H9 (cell line): ENCODE results near the gene PTPN11. TPM values are rescaled to one million over a fixed set of nuclear protein-coding genes. Genes with fewer than 3 reads are reported as not detected.

ENCODE experiments used
- DNase-seq: peaks from one replicate; pipeline ENCODE4 v3.0.0-alpha.2; 2017
- H2AFZ ChIP-seq: one replicate; pipeline ENCODE4 v1.6.1; 2013; ENCODE audit warnings: mild to moderate bottlenecking, low read length, control low read depth, moderate library complexity
- H2AK5ac ChIP-seq: 2 replicates; pipeline ENCODE4 v1.6.1; 2013; ENCODE audit warnings: low read length, control low read depth, mixed read lengths; ENCODE audit not compliant: insufficient read length
- H2BK120ac ChIP-seq: one replicate; pipeline ENCODE4 v1.6.1; 2013; ENCODE audit warnings: low read depth, mild to moderate bottlenecking, low read length, control low read depth, inconsistent platforms; ENCODE audit not compliant: poor library complexity, severe bottlenecking
- H2BK12ac ChIP-seq: 2 replicates; pipeline ENCODE4 v1.6.1; 2013; ENCODE audit warnings: low read length, control low read depth, mixed read lengths, low read depth; ENCODE audit not compliant: insufficient read length
- H2BK15ac ChIP-seq: 2 replicates; pipeline ENCODE4 v1.6.1; 2013; ENCODE audit warnings: low read depth, low read length, control low read depth
- H2BK20ac ChIP-seq: one replicate; pipeline ENCODE4 v1.6.1; 2013; ENCODE audit warnings: low read depth, mild to moderate bottlenecking, low read length, control low read depth, inconsistent platforms; ENCODE audit not compliant: poor library complexity, severe bottlenecking
- H2BK5ac ChIP-seq: 2 replicates; pipeline ENCODE4 v1.6.1; 2013; ENCODE audit warnings: low read length, control low read depth, mixed read lengths; ENCODE audit not compliant: insufficient read length
- H3K14ac ChIP-seq: 2 replicates; pipeline ENCODE4 v1.6.1; 2013; ENCODE audit warnings: low read length, control low read depth; ENCODE audit not compliant: insufficient read depth
- H3K18ac ChIP-seq: 2 replicates; pipeline ENCODE4 v1.6.1; 2013; ENCODE audit warnings: low read depth, mild to moderate bottlenecking, mixed read lengths, low read length, control low read depth; ENCODE audit not compliant: insufficient read length
- H3K23ac ChIP-seq: 2 replicates; pipeline ENCODE4 v1.6.1; 2013; ENCODE audit warnings: low read length, control low read depth, mixed read lengths, low read depth; ENCODE audit not compliant: insufficient read length
- H3K23me2 ChIP-seq: 2 replicates; pipeline ENCODE4 v1.6.1; 2013; ENCODE audit warnings: low read depth, mild to moderate bottlenecking, mixed read lengths, low read length, control low read depth; ENCODE audit not compliant: insufficient read length, poor library complexity, severe bottlenecking
- H3K27ac ChIP-seq: 2 replicates; pipeline ENCODE4 v1.5.1; 2013; ENCODE audit warnings: low read length, control low read depth, mixed read lengths, low read depth; ENCODE audit not compliant: insufficient read length
- H3K27me3 ChIP-seq: 2 replicates; pipeline ENCODE4 v1.6.1; 2013; ENCODE audit warnings: low read length, control low read depth, inconsistent platforms; ENCODE audit not compliant: insufficient read depth
- H3K4ac ChIP-seq: 2 replicates; pipeline ENCODE4 v1.6.1; 2013; ENCODE audit warnings: low read depth, mild to moderate bottlenecking, control low read depth, inconsistent platforms, low read length, moderate library complexity
- H3K4me1 ChIP-seq: 2 replicates; pipeline ENCODE4 v1.6.1; 2013; ENCODE audit warnings: low read length, control low read depth, inconsistent platforms; ENCODE audit not compliant: insufficient read depth
- H3K4me2 ChIP-seq: 2 replicates; pipeline ENCODE4 v1.6.1; 2013; ENCODE audit warnings: low read length, control low read depth, mixed read lengths; ENCODE audit not compliant: insufficient read length, insufficient read depth
- H3K56ac ChIP-seq: 2 replicates; pipeline ENCODE4 v1.6.1; 2013; ENCODE audit warnings: low read depth, mild to moderate bottlenecking, mixed read lengths, low read length, control low read depth; ENCODE audit not compliant: insufficient read length
- H3K79me1 ChIP-seq: 2 replicates; pipeline ENCODE4 v1.6.1; 2013; ENCODE audit warnings: low read depth, mild to moderate bottlenecking, moderate library complexity, low read length, control low read depth, inconsistent platforms; ENCODE audit not compliant: insufficient read depth, poor library complexity, severe bottlenecking
- H3K79me2 ChIP-seq: 2 replicates; pipeline ENCODE4 v1.6.1; 2013; ENCODE audit warnings: low read length, control low read depth, inconsistent platforms; ENCODE audit not compliant: insufficient read depth
- H3K9ac ChIP-seq: 2 replicates; pipeline ENCODE4 v1.6.1; 2013; ENCODE audit warnings: low read length, control low read depth, mixed read lengths; ENCODE audit not compliant: insufficient read length; ENCODE audit errors: extremely low read depth
- H3K9me3 ChIP-seq: one replicate; pipeline ENCODE4 v1.6.1; 2013; ENCODE audit warnings: low read depth, low read length, inconsistent platforms; ENCODE audit not compliant: control insufficient read depth
- H3T11ph ChIP-seq: one replicate; pipeline ENCODE4 v1.6.1; 2013; ENCODE audit warnings: mild to moderate bottlenecking, low read length, control low read depth, inconsistent platforms
- H4K20me1 ChIP-seq: one replicate; pipeline ENCODE4 v1.6.1; 2013; ENCODE audit not compliant: control insufficient read depth, insufficient read length, insufficient read depth
- H4K5ac ChIP-seq: 2 replicates; pipeline ENCODE4 v1.6.1; 2013; ENCODE audit warnings: low read depth, mild to moderate bottlenecking, mixed read lengths, low read length, control low read depth; ENCODE audit not compliant: insufficient read length
- H4K8ac ChIP-seq: replicated peaks from 2 replicates; pipeline ENCODE4 v1.6.1; 2013; ENCODE audit warnings: low read length, control low read depth, mixed read lengths, low read depth; ENCODE audit not compliant: insufficient read length
- H4K91ac ChIP-seq: 2 replicates; pipeline ENCODE4 v1.6.1; 2013; ENCODE audit warnings: low read depth, mild to moderate bottlenecking, moderate library complexity, mixed read lengths, low read length, control low read depth; ENCODE audit not compliant: insufficient read length
- H3K27ac Mint-ChIP-seq, 3 experiments: 2 replicates in 2 of 3; 3 replicates in 1 of 3; pipeline ENCODE4 v1.8.0; 2020 to 2021; ENCODE audit warnings: mixed read lengths in 3 of 3, mild to moderate bottlenecking in 1 of 3, moderate library complexity in 1 of 3
- H3K27me3 Mint-ChIP-seq: 2 replicates; pipeline ENCODE4 v1.8.0; 2021; ENCODE audit warnings: low read depth, mild to moderate bottlenecking, moderate library complexity, mixed read lengths
- H3K36me3 Mint-ChIP-seq, 3 experiments: 2 replicates in 2 of 3; 3 replicates in 1 of 3; pipeline ENCODE4 v1.8.0; 2020 to 2021; ENCODE audit warnings: low read depth in 3 of 3, mixed read lengths in 3 of 3; ENCODE audit not compliant: insufficient read depth in 1 of 3
- H3K4me1 Mint-ChIP-seq, 2 experiments: 2 replicates each; pipeline ENCODE4 v1.8.0; 2020; ENCODE audit warnings: mixed read lengths in 2 of 2
- H3K4me3 Mint-ChIP-seq, 2 experiments: 2 replicates in 1 of 2; 3 replicates in 1 of 2; pipeline ENCODE4 v1.8.0; 2020 to 2021; ENCODE audit warnings: mild to moderate bottlenecking in 2 of 2, mixed read lengths in 2 of 2, moderate library complexity in 1 of 2
- H3K9me3 Mint-ChIP-seq, 2 experiments: 2 replicates in 1 of 2; 3 replicates in 1 of 2; pipeline ENCODE4 v1.8.0; 2020; ENCODE audit warnings: mild to moderate bottlenecking in 2 of 2, mixed read lengths in 2 of 2, moderate library complexity in 1 of 2
- CTCF ChIP-seq: fragments of 200-600 bp; sonication (generic); conservative IDR thresholded peaks from 3 replicates; pipeline ENCODE4 v1.8.0; 2021; ENCODE audit warnings: antibody characterized with exemption, mild to moderate bottlenecking
- WGBS: extraction: QIAGEN DNeasy Blood & Tissue Kit; methylation state at CpG from one replicate; pipeline ENCODE4 v1.1.7; 2013; ENCODE audit warnings: missing lambda C conversion rate, low lambda C conversion rate, mixed read lengths; ENCODE audit not compliant: insufficient read length; ENCODE audit errors: extremely low coverage; 5-methylcytosine and 5-hydroxymethylcytosine counted together
- total RNA-seq: library from RNA; stranded (reverse); gene quantifications from 2 replicates; pipeline ENCODE4 v1.2.1, GENCODE V29; 2021

PTPN11 gene
- total RNA-seq, 1 experiment from 2014 or later, result 112 TPM

GRCh38 chr12:112401054-112401453 is 17.7 kb upstream of the PTPN11 start:
- WGBS, result no CpG with 5 or more reads among the region's 5 CpGs
- no peak overlapping the region for H3K27ac ChIP-seq
- no peak overlapping the region for H2BK15ac ChIP-seq
- Mint-ChIP-seq H3K27ac (no peak overlapping the region), H3K4me3 (no peak overlapping the region), H3K9me3 (no peaks in the 10 kb centered on the region), H3K36me3 (peaks cover 14 to 26% (median 18%) of the 10 kb centered on the region in 3 experiments), H3K4me1 (no peaks in the 10 kb centered on the region), H3K27me3 (no peaks in the 10 kb centered on the region; the same call in 1 of the 2 replicates)
- H3K9me3 ChIP-seq, result no peaks in the 10 kb centered on the region
- H3K56ac ChIP-seq, result no peak overlapping the region
- TF ChIP-seq CTCF, result no peak
- H2BK5ac ChIP-seq, result no peak overlapping the region
- H3K79me1 ChIP-seq, result no peaks in the 10 kb centered on the region
- no peaks in the 10 kb centered on the region for H3K4me1 ChIP-seq
- no peak overlapping the region for H3K4ac ChIP-seq
- no peaks in the 10 kb centered on the region for H3K27me3 ChIP-seq
- H3K4me2 ChIP-seq, result no peak overlapping the region
- no peak overlapping the region for H2BK12ac ChIP-seq
- no peak overlapping the region for H2BK20ac ChIP-seq
- H2AK5ac ChIP-seq, result no peak overlapping the region
- no peak overlapping the region for H3K18ac ChIP-seq
- no peak overlapping the region for H4K8ac ChIP-seq
- H3K9ac ChIP-seq, result no peak overlapping the region
- H3K14ac ChIP-seq, result no peak overlapping the region
- no peak overlapping the region for H2BK120ac ChIP-seq
- no peak overlapping the region for H3K23ac ChIP-seq
- H2AFZ ChIP-seq, result no peak overlapping the region
- no peaks in the 10 kb centered on the region for H4K20me1 ChIP-seq
- H4K91ac ChIP-seq, result no peak overlapping the region
- H3K79me2 ChIP-seq, result no peaks in the 10 kb centered on the region
- H3T11ph ChIP-seq, result no peak overlapping the region
- DNase-seq, result no peak
- H4K5ac ChIP-seq, result no peak overlapping the region
- H3K23me2 ChIP-seq, result no peaks in the 10 kb centered on the region
